Subcutaneous adipose tissue (tissue), 4 donors: Measurements from ENCODE around the gene RAD51B. TPM values are rescaled to one million over a fixed set of nuclear protein-coding genes. Genes with fewer than 3 reads are reported as not detected.

Experiments used
- total RNA-seq, 4 donors: library from RNA; depleted of rRNA; stranded (reverse); fragments of >200 nt; gene quantifications; one replicate each; pipeline ENCODE4 v1.1.0, GENCODE V29; 2016
- TF ChIP-seq, protein P1 (sequence below): fragments of 450-650 bp; IDR thresholded peaks from one replicate; pipeline ENCODE4 v1.5.1; 2016; ENCODE audit warnings: low read depth, mild to moderate bottlenecking, control low read depth, antibody characterized with exemption, moderate library complexity

The RAD51B gene
- total RNA-seq, 4 donors from 2014 or later: 9.7 to 24.1 (median 16.7) TPM

DNA sequence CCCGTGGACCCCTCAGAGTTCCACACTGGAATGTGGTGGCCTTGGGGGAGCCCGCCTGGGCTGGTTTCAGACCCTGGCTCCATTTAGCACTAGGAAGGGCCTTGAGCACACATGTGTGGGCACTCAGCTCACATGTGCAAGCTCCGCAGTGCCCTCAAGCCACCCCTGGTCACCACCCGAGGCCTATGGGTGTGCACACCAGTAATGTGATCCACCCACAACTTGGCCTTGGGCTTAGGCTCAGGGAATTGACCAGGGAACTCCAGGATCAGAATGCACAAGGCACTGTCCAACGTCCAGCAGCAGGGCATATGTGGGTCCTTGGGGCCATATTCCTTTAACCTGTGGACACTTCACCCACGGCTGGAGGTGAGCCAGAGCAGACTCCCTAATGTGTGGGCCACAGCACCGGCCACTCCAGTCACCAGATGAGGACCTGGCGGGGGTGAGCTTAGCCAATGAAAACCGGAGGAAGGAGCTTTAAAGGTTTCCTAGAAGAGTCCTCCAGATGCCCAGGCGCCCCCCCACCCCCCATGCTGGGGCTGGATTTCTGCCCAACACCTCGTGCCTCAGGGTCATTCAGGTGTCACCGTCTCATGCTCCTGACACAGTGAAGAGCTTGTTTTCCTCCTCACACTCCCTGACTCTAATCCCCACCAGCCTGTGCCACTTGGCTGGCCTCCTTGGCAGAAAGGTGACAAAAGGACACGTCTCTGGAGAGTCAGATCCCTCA lies 764.1 kb downstream of the RAD51B start:
- TF ChIP-seq, protein P1, sequence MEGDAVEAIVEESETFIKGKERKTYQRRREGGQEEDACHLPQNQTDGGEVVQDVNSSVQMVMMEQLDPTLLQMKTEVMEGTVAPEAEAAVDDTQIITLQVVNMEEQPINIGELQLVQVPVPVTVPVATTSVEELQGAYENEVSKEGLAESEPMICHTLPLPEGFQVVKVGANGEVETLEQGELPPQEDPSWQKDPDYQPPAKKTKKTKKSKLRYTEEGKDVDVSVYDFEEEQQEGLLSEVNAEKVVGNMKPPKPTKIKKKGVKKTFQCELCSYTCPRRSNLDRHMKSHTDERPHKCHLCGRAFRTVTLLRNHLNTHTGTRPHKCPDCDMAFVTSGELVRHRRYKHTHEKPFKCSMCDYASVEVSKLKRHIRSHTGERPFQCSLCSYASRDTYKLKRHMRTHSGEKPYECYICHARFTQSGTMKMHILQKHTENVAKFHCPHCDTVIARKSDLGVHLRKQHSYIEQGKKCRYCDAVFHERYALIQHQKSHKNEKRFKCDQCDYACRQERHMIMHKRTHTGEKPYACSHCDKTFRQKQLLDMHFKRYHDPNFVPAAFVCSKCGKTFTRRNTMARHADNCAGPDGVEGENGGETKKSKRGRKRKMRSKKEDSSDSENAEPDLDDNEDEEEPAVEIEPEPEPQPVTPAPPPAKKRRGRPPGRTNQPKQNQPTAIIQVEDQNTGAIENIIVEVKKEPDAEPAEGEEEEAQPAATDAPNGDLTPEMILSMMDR: no peak

DNA sequence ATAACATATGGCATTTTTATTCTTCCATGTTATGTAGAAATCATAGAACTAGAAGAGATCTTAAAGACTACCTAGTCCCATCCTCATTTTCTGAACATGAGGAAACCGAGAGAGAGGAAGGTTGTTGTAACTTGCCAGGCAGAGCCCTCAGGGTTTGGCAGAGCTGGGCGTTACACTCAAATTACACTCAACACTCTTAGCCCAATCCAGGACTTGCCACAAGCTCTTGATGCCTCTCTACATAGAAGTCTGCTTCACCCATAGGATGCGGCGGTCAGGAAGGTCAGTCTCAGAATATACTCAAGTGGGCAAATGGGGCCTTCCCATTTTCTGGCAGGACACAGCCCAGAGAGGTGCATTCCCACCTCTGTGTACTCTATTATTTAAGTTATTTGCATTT lies 765.2 kb downstream of the RAD51B start:
- TF ChIP-seq, protein P1: no peak

DNA sequence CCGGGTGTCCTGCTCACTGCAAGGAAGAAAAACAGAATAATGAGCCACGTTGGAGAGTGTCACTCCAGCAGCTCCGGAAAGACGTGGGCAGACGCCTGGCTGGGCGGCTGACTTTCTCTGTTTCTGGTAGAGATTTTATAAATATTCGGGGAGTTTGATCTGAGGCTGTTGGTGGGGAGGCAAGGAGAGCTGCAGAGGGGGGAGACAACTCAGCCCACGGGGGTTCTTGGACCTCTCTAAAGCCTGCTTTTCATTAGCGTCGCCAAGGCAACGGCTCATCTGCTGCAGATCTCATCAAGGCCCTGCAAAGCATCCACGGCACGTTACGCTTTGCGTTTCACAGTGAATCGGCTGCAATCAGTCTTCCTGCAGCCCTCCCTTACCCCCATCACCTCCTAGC lies 766.1 kb downstream of the RAD51B start:
- TF ChIP-seq, protein P1: no peak

DNA sequence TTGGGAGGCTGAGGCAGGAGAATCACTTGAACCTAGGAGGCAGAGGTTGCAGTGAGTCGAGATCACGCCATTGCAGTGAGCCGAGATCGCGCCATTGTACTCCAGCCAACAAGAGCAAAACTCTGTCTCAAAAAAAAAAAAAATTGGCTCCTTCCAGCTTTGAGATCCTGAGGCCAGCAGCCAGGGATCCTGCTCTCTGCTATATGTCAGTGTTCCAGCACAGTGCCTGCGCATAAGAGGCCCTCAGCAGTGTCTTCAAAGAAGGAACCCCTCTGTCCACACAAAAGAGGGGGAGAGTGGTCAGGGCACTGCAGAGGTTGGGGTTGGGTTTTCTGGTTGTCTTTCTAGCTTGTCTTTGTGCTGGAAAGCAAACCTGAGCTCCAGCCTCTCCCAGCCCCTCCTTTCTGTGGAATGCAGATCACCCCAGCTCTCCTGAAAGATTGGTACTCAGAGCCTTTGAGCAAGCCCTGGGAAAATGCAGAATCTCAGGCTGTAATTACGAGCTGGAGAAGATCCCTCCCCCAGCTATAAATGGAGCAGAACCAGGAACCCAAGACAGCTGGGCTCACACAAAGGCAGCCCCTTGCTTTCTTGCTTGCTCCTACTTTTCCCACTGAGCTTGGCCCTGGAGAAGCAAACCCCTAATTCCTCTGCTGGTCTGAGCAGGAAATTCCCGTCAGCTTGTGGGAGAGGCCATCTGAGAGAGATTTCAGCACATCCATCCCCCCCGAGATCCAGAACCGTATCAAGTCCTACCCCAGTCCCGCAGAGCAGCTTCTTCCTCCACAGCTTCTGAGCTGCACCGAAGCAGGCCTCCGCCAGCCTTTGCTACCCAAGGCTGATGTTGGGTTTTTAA lies 767.5 kb downstream of the RAD51B start:
- TF ChIP-seq, protein P1: no peak

DNA sequence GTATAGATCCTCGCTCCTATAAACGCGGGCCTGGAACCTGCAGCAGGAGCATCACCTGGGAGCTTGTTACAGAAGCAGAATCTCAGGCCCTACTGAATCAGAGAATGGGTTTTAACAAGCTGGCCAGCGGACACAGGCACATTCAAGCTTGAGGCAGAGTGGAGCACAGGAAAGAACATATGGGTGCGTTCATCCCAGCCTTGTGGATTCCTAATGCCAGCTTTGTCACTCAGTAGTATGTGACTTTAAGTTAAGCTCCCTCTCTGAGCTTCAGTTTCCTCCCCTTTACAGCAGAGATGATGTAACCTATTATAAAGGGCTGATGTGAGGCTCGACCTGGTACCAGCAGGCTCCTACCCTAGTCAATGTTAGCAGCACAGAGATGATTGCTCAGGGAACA lies 768.4 kb downstream of the RAD51B start:
- TF ChIP-seq, protein P1: no peak

DNA sequence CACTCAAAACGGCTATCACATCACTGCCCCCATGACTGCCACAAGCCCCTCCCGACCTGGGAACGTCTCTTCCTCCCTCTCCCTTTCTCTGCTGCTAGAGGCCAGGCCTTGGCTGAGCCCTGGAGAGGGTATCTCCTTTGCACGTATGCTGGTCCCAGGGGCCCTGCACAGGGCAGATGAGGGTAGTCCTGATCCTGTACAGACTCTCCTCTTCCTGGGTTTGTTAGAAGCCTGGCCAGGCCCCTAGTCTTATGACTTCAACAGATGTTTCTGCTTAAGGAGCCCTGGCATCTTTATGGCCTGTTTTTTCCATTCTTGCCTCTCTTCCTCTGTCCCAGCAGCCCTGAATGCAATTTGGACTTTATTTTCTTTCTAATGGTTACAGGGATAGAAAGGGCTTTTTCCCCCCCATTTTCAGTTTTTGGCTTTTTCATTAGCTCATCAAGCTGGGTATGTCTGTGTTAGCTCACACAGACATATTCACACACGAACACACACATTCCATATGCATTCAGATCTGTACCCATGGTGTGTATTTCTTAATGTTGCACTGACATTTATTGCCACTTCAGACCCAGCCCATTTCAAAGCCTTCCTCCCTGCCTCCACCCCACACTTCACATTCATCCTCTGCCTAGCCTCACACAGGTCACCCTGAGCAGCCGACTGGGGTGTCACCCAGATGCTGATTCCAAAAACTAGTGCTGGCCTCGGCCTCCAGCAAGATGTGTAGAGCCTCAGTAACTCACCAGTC lies 770.0 kb downstream of the RAD51B start:
- TF ChIP-seq, protein P1: no peak

DNA sequence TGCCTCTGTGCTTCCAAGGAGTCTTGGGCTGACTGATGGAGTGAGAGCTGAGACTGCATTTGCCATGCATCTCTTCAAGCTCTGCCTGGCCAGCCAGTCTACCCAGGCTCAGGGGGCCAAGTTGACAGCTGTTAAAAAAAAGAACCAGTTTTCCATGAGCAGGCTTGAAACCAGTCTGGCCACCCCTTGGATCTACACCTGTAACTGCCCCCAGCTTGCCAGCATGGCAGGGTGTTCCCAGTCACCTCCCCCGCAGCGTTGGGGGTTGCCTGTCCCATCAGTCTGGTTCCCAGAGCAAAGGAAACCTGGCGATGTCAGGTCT lies 770.6 kb downstream of the RAD51B start:
- TF ChIP-seq, protein P1: no peak
